Measurements from ENCODE around the gene RACK1. TPM values are rescaled to one million over a fixed set of nuclear protein-coding genes. Genes with fewer than 3 reads are reported as not detected.
A peak's percentile ranks its signal among the peaks of the same experiment; 100 is the strongest.
"Not testable (repeated sequence)": the region's sequence is repeated elsewhere in the genome, so short reads cannot be mapped to it uniquely, and the experiment has no call there.

The RACK1 gene
- total RNA-seq: 5,375 TPM

DNA sequence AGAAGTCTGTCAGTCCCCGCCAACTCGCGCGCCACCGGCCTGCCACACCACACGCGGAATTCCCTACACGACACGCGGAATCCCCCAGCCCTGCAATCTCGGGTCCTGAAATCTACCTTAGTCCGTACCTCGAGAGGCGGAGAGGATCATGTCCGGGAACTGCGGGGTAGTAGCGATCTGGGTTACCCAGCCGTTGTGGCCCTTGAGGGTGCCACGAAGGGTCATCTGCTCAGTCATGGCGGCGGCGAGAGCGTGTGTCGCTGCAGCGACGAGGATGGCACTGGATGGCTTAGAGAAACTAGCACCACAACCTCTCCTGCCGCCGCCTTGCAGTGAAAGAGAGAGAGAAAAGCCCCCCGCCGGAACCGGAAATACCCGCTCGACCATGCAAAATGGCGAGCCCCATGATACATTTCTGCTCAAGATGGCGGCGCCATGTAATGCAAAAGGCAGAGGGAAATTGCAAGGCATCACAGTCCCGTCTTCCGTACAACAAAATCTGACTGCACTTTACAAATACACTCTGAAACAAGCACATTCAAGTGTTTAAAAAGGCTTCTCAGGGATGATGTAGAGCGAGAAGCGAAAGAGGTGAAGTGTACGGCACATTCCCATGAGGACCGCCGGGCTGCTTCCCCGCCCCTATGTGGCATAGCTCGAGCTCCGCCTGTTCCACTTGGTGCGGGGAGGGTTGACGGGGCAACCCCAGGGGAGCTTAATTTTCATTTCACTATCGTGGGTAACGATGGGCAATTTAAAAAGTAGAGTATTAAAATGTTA lies at the start of gene RACK1:
Gene RACK1, minus strand, starts transcription at position 343 of the 780 bp plus-strand sequence. Its CDS starts 106 bp downstream, at position 237.
- Histone ChIP-seq H3K27me3 (ENCODE audit: insufficient read depth, low read length) (no peaks in the 10 kb centered on the region), H3K4me3 (ENCODE audit: low read length) (peak within 1 kb of the TSS; percentile 82), H3K4me1 (ENCODE audit: insufficient read depth, low read length) (peaks cover 62% of the 10 kb centered on the region), H3K9me3 (ENCODE audit: low read depth, low read length) (no peaks in the 10 kb centered on the region)

- H3K4me3 ChIP-seq (ENCODE audit: low read length); H3K27me3 ChIP-seq (ENCODE audit: insufficient read depth, low read length); H3K4me1 ChIP-seq (ENCODE audit: insufficient read depth, low read length); H3K9me3 ChIP-seq (ENCODE audit: low read depth, low read length): not testable (repeated sequence)
Measured at GRCh38 chr5:181287331-181287730, 43.6 kb upstream of the RACK1 start.

GRCh38 chr5:181285962-181286705 lies 42.4 kb upstream of the RACK1 start:
- not testable (repeated sequence) for H3K4me1 ChIP-seq (ENCODE audit: insufficient read depth, low read length); H3K4me3 ChIP-seq (ENCODE audit: low read length); H3K27me3 ChIP-seq (ENCODE audit: insufficient read depth, low read length); H3K9me3 ChIP-seq (ENCODE audit: low read depth, low read length)

- not testable (repeated sequence) for H3K4me3 ChIP-seq (ENCODE audit: low read length); H3K4me1 ChIP-seq (ENCODE audit: insufficient read depth, low read length); H3K9me3 ChIP-seq (ENCODE audit: low read depth, low read length); H3K27me3 ChIP-seq (ENCODE audit: insufficient read depth, low read length)
Measured at GRCh38 chr5:181283841-181284755, 40.4 kb upstream of the RACK1 start.

DNA sequence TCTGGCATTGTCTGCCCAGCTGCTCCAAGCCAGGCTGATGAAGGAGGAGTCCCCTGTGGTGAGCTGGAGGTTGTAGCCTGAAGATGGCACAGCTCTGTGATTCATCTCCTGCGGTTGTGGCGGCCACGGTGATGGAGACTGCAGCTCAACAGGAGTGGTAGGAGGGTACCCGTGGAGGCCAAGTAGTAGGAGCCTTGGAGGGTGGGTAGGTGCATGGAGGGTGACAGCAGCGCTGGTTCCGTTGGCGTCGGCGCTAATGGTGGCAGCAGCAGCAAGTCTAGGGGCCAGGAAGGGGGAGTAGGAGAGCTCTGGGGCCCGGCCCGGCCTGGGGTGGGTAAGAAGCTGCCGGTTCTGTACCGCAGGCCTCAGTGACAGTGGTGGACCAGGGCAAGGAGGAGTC lies 39.6 kb upstream of the RACK1 start:
- Histone ChIP-seq H3K4me1 (ENCODE audit: insufficient read depth, low read length) (no peaks in the 10 kb centered on the region), H3K4me3 (ENCODE audit: low read length) (no peak overlapping the region), H3K9me3 (ENCODE audit: low read depth, low read length) (no peaks in the 10 kb centered on the region), H3K27me3 (ENCODE audit: insufficient read depth, low read length) (no peaks in the 10 kb centered on the region)

- Histone ChIP-seq H3K4me1 (ENCODE audit: insufficient read depth, low read length) (no peaks in the 10 kb centered on the region), H3K4me3 (ENCODE audit: low read length) (no peak overlapping the region), H3K9me3 (ENCODE audit: low read depth, low read length) (no peaks in the 10 kb centered on the region), H3K27me3 (ENCODE audit: insufficient read depth, low read length) (no peaks in the 10 kb centered on the region)
Measured at GRCh38 chr5:181282874-181283273, 39.2 kb upstream of the RACK1 start.

GRCh38 chr5:181282415-181282814 lies 38.7 kb upstream of the RACK1 start:
- H3K4me1 ChIP-seq (ENCODE audit: insufficient read depth, low read length); H3K9me3 ChIP-seq (ENCODE audit: low read depth, low read length); H3K4me3 ChIP-seq (ENCODE audit: low read length); H3K27me3 ChIP-seq (ENCODE audit: insufficient read depth, low read length): not testable (repeated sequence)

DNA sequence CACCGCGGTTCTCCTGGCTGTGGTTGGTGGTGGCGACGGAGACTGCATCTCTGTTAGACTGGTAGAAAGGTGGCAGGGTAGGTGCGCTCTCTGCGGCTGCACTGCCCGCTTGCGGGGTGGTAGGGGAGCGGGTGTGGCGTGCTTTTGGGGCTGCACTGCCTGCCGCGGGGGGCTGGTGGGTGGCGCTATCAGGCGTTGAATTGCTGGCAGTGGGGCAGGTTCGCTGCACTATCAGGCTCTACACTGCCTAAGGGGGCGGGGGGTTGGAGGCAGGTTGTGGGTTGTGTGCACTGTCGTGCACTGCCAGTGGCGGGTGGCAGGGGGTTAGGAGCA lies 38.2 kb upstream of the RACK1 start:
- H3K4me3 ChIP-seq (ENCODE audit: low read length): no peak overlapping the region
- no peaks in the 10 kb centered on the region for H3K4me1 ChIP-seq (ENCODE audit: insufficient read depth, low read length)
- H3K9me3 ChIP-seq (ENCODE audit: low read depth, low read length): no peaks in the 10 kb centered on the region
- H3K27me3 ChIP-seq (ENCODE audit: insufficient read depth, low read length): no peaks in the 10 kb centered on the region

DNA sequence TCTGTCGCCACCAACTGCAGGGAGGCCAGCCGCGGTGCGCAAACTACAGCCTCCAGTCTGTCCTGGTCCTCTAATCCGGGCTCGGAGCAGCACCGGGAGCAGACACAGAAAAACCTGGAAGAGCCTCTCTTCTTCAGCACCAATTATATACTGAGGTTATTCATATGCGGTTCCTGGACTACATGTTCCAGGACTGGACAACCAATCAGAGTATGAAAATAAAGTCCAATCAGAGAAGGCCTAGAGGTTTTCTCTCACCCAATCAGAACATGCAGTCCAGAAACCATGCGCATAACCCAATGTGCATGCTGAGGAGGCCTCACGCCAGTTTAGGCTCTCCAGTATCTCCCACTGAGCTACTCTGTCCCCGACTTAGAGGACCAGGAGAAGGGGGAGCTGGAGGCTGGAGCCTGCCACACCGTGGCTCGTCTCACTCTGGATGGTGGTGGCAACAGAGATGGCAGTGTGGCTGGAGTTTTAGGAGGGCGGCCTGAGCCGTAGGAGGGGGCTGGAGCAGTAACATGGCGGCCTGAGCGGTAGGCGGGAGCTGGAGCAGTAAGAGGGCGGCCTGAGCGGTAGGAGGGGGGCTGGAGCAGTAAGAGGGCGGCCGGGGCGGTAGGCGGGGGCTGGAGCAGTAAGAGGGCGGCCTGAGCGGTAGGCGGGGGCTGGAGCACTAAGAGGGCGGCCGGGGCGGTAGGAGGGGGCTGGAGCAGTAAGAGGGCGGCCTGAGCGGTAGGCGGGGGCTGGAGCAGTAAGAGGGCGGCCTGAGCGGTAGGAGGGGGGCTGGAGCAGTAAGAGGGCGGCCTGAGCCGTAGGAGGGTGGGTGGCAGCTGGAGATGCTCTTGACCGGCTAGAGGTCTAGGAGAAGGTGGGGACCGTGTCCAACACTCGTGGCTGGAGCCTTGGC lies 37.6 kb upstream of the RACK1 start:
- no peaks in the 10 kb centered on the region for H3K27me3 ChIP-seq (ENCODE audit: insufficient read depth, low read length)

GRCh38 chr5:181280251-181280762 lies 36.6 kb upstream of the RACK1 start:
- no peaks in the 10 kb centered on the region for H3K9me3 ChIP-seq (ENCODE audit: low read depth, low read length)
- no peak overlapping the region for H3K4me3 ChIP-seq (ENCODE audit: low read length)
- H3K4me1 ChIP-seq (ENCODE audit: insufficient read depth, low read length): no peaks in the 10 kb centered on the region
- H3K27me3 ChIP-seq (ENCODE audit: insufficient read depth, low read length): no peaks in the 10 kb centered on the region

More for the DNA sequence above, 37.6 kb upstream of the RACK1 start:
- Histone ChIP-seq H3K4me3 (ENCODE audit: low read length) (no peak overlapping the region), H3K4me1 (ENCODE audit: insufficient read depth, low read length) (no peaks in the 10 kb centered on the region), H3K9me3 (ENCODE audit: low read depth, low read length) (no peaks in the 10 kb centered on the region)

GRCh38 chr5:181273433-181273744 lies 29.7 kb upstream of the RACK1 start:
- not testable (repeated sequence) for H3K9me3 ChIP-seq (ENCODE audit: low read depth, low read length); H3K4me3 ChIP-seq (ENCODE audit: low read length); H3K4me1 ChIP-seq (ENCODE audit: insufficient read depth, low read length); H3K27me3 ChIP-seq (ENCODE audit: insufficient read depth, low read length)

DNA sequence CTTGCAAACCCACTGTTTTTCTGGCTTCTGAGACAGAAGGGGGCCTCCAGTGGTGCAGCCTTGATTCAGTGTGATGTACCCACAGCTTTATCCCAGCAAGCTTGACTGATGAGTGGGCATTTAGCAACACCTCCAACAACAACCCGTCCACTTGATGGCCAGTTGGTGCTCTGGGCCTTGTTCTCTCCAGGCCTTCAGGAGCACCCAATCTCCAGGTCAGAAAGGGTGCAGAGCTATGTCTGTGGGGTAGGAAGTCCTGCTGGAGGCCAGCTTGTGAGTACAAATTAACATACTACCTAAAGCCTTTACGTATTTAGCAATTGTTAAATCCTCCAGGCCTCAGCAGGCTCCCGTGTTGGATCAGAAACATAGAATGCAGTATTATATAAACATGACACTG lies 27.4 kb upstream of the RACK1 start:
- H3K27me3 ChIP-seq (ENCODE audit: insufficient read depth, low read length): no peaks in the 10 kb centered on the region
- H3K4me3 ChIP-seq (ENCODE audit: low read length): no peak overlapping the region
- H3K4me1 ChIP-seq (ENCODE audit: insufficient read depth, low read length): no peaks in the 10 kb centered on the region
- H3K9me3 ChIP-seq (ENCODE audit: low read depth, low read length): no peaks in the 10 kb centered on the region

GRCh38 chr5:181267907-181268306 lies 24.2 kb upstream of the RACK1 start:
- H3K9me3 ChIP-seq (ENCODE audit: low read depth, low read length); H3K4me1 ChIP-seq (ENCODE audit: insufficient read depth, low read length); H3K27me3 ChIP-seq (ENCODE audit: insufficient read depth, low read length); H3K4me3 ChIP-seq (ENCODE audit: low read length): not testable (repeated sequence)

DNA sequence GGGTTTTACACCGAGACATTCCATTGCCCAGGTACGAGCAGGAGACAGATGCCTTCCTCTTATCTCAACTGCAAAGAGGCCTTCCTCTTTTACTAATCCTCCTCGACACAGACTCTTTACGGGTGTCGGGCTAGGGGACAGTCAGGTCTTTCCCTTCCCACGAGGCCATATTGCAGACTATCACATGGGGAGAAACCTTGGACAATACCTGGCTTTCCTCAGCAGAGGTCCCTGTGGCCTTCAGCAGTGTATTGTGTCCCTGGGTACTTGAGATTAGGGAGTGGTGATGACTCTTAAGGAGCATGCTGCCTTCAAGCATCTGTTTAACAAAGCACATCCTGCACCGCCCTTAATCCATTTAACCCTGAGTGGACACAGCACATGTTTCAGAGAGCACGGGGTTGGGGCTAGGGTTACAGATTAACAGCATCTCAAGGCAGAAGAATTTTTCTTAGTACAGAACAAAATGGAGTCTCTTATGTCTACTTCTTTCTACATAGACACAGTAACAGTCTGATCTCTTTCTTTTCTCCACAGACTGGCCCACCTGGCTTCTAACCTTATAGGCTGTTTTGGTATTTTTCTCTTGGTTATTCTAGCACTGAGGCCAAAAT lies 23.7 kb upstream of the RACK1 start:
- H3K27me3 ChIP-seq (ENCODE audit: insufficient read depth, low read length); H3K9me3 ChIP-seq (ENCODE audit: low read depth, low read length); H3K4me3 ChIP-seq (ENCODE audit: low read length); H3K4me1 ChIP-seq (ENCODE audit: insufficient read depth, low read length): not testable (repeated sequence)
